HEK293 (cell line): ENCODE measurements around the gene KCNAB2.

Source experiments
- PRDM6 ChIP-seq: fragments of 450-650 bp; formaldehyde crosslinking; IDR thresholded peaks from 2 replicates; pipeline ENCODE4 v1.5.1; 2017; ENCODE audit warnings: missing biosample characterization, missing genetic modification characterization
- ZBTB11 ChIP-seq: fragments of 450-650 bp; formaldehyde crosslinking; conservative IDR thresholded peaks from 2 replicates; pipeline ENCODE4 v1.5.1; 2016; ENCODE audit warnings: low read depth, missing biosample characterization, missing genetic modification characterization
- ZBTB21 ChIP-seq: fragments of 450-650 bp; formaldehyde crosslinking; IDR thresholded peaks from 2 replicates; pipeline ENCODE4 v1.5.1; 2017; ENCODE audit warnings: missing biosample characterization, missing genetic modification characterization
- ZFP3 ChIP-seq: fragments of 450-650 bp; formaldehyde crosslinking; IDR thresholded peaks from 2 replicates; pipeline ENCODE4 v1.5.1; 2016; ENCODE audit warnings: low read depth, missing biosample characterization, missing genetic modification characterization
- ZNF133 ChIP-seq: fragments of 450-650 bp; formaldehyde crosslinking; IDR thresholded peaks from 2 replicates; pipeline ENCODE4 v1.5.1; 2016; ENCODE audit warnings: missing biosample characterization, missing genetic modification characterization
- ZNF529 ChIP-seq: fragments of 450-650 bp; formaldehyde crosslinking; IDR thresholded peaks from 2 replicates; pipeline ENCODE4 v1.5.1; 2017; ENCODE audit warnings: missing genetic modification characterization, missing biosample characterization; ENCODE audit not compliant: insufficient replicate concordance
- TF ChIP-seq, protein P1 (sequence below): fragments of 450-650 bp; formaldehyde crosslinking; IDR thresholded peaks from 2 replicates; pipeline ENCODE4 v1.5.1; 2016; ENCODE audit warnings: missing biosample characterization, missing genetic modification characterization

DNA sequence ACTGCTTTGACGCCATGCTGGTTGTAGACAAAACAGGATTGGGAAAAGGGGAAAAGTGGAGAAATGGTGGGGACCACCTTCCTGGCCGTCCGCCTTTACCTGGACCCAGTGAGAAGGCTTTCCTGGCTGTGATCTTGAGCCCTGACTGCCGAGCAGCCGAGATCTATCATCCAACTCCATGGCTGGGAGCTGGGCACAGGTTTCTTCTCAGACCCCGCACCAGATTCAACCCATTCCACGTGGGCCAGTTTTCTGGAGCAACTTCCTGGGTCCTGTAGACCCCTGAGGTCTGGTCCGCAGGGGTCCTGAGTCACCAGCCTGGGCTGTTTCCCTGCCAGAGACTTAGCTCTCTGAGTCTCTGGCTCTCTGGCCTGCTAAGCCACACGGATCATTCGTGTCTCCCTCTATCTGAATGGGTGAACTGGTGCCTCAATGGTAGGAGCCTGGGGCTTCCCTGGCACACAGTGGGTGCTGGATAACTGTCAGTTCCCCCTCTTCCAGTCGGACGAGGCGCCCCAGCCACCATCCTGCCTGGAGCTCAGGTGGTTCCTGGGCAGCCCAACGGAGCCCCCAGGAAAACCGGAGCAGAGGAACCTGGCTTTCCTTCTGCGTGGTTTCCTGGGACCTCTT lies 48.9 kb upstream of the KCNAB2 start:
- TF ChIP-seq ZFP3 (tag by site-specific recombination) (no peak), ZBTB11 (tag by site-specific recombination) (no peak), PRDM6 (tag by site-specific recombination) (no peak), ZNF133 (no peak), ZNF529 (no peak), ZBTB21 (tag by site-specific recombination) (no peak)
- TF ChIP-seq, protein P1, sequence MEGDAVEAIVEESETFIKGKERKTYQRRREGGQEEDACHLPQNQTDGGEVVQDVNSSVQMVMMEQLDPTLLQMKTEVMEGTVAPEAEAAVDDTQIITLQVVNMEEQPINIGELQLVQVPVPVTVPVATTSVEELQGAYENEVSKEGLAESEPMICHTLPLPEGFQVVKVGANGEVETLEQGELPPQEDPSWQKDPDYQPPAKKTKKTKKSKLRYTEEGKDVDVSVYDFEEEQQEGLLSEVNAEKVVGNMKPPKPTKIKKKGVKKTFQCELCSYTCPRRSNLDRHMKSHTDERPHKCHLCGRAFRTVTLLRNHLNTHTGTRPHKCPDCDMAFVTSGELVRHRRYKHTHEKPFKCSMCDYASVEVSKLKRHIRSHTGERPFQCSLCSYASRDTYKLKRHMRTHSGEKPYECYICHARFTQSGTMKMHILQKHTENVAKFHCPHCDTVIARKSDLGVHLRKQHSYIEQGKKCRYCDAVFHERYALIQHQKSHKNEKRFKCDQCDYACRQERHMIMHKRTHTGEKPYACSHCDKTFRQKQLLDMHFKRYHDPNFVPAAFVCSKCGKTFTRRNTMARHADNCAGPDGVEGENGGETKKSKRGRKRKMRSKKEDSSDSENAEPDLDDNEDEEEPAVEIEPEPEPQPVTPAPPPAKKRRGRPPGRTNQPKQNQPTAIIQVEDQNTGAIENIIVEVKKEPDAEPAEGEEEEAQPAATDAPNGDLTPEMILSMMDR (tag by site-specific recombination) = no peak
